K562 (cell line): ENCODE data around the gene IPO9.

Experiments
- LEF1 ChIP-seq: fragments of 450-650 bp; IDR thresholded peaks from 2 replicates; pipeline ENCODE4 v1.6.1; 2016; ENCODE audit warnings: mild to moderate bottlenecking
- NFE2L1 ChIP-seq: fragments of 450-650 bp; IDR thresholded peaks from 2 replicates; pipeline ENCODE4 v1.6.1; 2016; ENCODE audit warnings: missing genetic modification characterization, low read depth, mild to moderate bottlenecking, missing compliant biosample characterization, moderate library complexity, borderline replicate concordance
- PHF8 ChIP-seq: fragments of 200-600 bp; sonication (generic); IDR thresholded peaks from 2 replicates; pipeline ENCODE4 v1.6.1; 2012; ENCODE audit warnings: mixed run types, mild to moderate bottlenecking, inconsistent platforms, low read length, moderate library complexity, borderline replicate concordance
- POLR2AphosphoS5 ChIP-seq: IDR thresholded peaks from 2 replicates; pipeline ENCODE4 v1.6.1; 2011; ENCODE audit warnings: mild to moderate bottlenecking, low read depth, low read length, moderate library complexity; ENCODE audit not compliant: control insufficient read depth, insufficient read depth
- POLR2G ChIP-seq: fragments of 200-400 bp; formaldehyde crosslinking; IDR thresholded peaks from 2 replicates; pipeline ENCODE4 v1.6.1; 2017; ENCODE audit warnings: low read depth, mild to moderate bottlenecking, antibody characterized with exemption, low read length, moderate library complexity
- RAD21 ChIP-seq, 2 experiments: fragments of 250-450 bp in 1 of 2; fragments of 450-650 bp in 1 of 2; sonication (Bioruptor Pico) in 1 of 2; formaldehyde crosslinking in 1 of 2; IDR thresholded peaks in 1 of 2; conservative IDR thresholded peaks in 1 of 2; 2 replicates each; pipeline versions ENCODE4 v1.4.0 to v1.8.0; 2020 to 2022; ENCODE audit warnings: mild to moderate bottlenecking in 2 of 2, moderate library complexity in 1 of 2
- SMARCA4 ChIP-seq: fragments of 450-650 bp; IDR thresholded peaks from 2 replicates; pipeline ENCODE4 v1.6.1; 2016
- SP1 ChIP-seq: sonication (generic); formaldehyde crosslinking; IDR thresholded peaks from 2 replicates; pipeline ENCODE4 v1.8.1; 2022; ENCODE audit warnings: mild to moderate bottlenecking, missing genetic modification reagents
- SRSF7 ChIP-seq: fragments of 200-400 bp; formaldehyde crosslinking; optimal IDR thresholded peaks from 2 replicates; pipeline ENCODE3; 2017; ENCODE audit warnings: mild to moderate bottlenecking, low read depth, low read length
- TF ChIP-seq, protein P1 (sequence below): IDR thresholded peaks from 3 replicates; pipeline ENCODE4 v1.6.1; 2011; ENCODE audit warnings: borderline replicate concordance, mild to moderate bottlenecking; ENCODE audit not compliant: insufficient read length, insufficient read depth
- TF ChIP-seq, protein P2 (sequence below): sonication (generic); formaldehyde crosslinking; IDR thresholded peaks from 2 replicates; pipeline ENCODE4 v1.5.0; 2020; ENCODE audit warnings: missing genetic modification reagents
- TF ChIP-seq, protein P3 (sequence below): fragments of 450-650 bp; formaldehyde crosslinking; IDR thresholded peaks from 2 replicates; pipeline ENCODE4 v1.4.0; 2022; ENCODE audit warnings: mild to moderate bottlenecking, moderate library complexity

DNA sequence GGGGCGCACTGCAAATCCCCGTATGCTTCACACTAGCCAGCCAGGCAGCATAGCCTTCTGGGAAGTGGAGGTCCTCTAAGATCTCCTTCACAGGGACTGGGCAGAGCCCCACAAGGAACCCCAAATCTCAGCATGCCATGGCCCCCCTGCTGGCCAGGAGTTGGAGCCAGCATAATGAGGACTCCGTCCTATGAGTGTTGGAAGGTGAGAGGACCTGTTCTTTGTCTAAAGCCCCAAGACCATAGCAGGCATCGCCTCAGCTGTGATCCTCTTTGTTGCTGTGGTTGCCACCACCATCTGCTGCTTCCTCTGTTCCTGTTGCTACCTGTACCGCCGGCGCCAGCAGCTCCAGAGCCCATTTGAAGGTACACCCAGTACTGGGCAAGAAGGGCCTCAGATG, 61.3 kb downstream of the IPO9 start:
- TF ChIP-seq NFE2L1 (tag), result no peak
- TF ChIP-seq, protein P1, sequence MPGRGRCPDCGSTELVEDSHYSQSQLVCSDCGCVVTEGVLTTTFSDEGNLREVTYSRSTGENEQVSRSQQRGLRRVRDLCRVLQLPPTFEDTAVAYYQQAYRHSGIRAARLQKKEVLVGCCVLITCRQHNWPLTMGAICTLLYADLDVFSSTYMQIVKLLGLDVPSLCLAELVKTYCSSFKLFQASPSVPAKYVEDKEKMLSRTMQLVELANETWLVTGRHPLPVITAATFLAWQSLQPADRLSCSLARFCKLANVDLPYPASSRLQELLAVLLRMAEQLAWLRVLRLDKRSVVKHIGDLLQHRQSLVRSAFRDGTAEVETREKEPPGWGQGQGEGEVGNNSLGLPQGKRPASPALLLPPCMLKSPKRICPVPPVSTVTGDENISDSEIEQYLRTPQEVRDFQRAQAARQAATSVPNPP, result no peak
- no peak for TF ChIP-seq POLR2AphosphoS5
- TF ChIP-seq SRSF7, result no peak
- no peak for TF ChIP-seq LEF1
- TF ChIP-seq RAD21 (CRISPR knock-in tag; conservative IDR thresholded peaks at IDR 0.05 in 1 of 2, IDR thresholded peaks at IDR 0.05 in 1 of 2), result no peak
- TF ChIP-seq, protein P2, sequence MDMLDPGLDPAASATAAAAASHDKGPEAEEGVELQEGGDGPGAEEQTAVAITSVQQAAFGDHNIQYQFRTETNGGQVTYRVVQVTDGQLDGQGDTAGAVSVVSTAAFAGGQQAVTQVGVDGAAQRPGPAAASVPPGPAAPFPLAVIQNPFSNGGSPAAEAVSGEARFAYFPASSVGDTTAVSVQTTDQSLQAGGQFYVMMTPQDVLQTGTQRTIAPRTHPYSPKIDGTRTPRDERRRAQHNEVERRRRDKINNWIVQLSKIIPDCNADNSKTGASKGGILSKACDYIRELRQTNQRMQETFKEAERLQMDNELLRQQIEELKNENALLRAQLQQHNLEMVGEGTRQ (CRISPR knock-in tag), result no peak
- no peak for TF ChIP-seq SP1 (CRISPR knock-in tag)
- no peak for TF ChIP-seq PHF8
- no peak for TF ChIP-seq SMARCA4
- TF ChIP-seq, protein P3, sequence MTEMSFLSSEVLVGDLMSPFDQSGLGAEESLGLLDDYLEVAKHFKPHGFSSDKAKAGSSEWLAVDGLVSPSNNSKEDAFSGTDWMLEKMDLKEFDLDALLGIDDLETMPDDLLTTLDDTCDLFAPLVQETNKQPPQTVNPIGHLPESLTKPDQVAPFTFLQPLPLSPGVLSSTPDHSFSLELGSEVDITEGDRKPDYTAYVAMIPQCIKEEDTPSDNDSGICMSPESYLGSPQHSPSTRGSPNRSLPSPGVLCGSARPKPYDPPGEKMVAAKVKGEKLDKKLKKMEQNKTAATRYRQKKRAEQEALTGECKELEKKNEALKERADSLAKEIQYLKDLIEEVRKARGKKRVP, result no peak
- no peak for TF ChIP-seq POLR2G
